Measurements from ENCODE around the gene PLCD3.

Gene PLCD3

GRCh38 chr17:45108051-45108450 lies 24.3 kb downstream of the PLCD3 start:
- no peaks in the 10 kb centered on the region; the same call in 1 of the 2 replicates for H3K36me3 ChIP-seq (ENCODE audit: insufficient read depth)
- no peak for TF ChIP-seq CTCF (conservative IDR thresholded peaks at IDR 0.05; ENCODE audit: low read depth, low read length)

GRCh38 chr17:45107293-45108010 lies 24.9 kb downstream of the PLCD3 start:
- Histone ChIP-seq H3K36me3 (ENCODE audit: insufficient read depth) (no peaks in the 10 kb centered on the region; the same call in 1 of the 2 replicates), H3K27me3 (ENCODE audit: insufficient read depth, low read depth) (no peaks in the 10 kb centered on the region), H4K20me1 (ENCODE audit: insufficient read depth) (no peaks in the 10 kb centered on the region)

More at GRCh38 chr17:45108051-45108450, 24.3 kb downstream of the PLCD3 start:
- Histone ChIP-seq H3K79me2 (ENCODE audit: insufficient read depth, low read depth) (no peaks in the 10 kb centered on the region), H3K4me1 (ENCODE audit: low read depth, poor library complexity, severe bottlenecking) (no peaks in the 10 kb centered on the region), H3K4me3 (IDR thresholded peaks at IDR 0.05; ENCODE audit: insufficient read depth, low read depth, low read length) (no peak overlapping the region), H3K9ac (no peak overlapping the region), H2AFZ (ENCODE audit: low read depth) (no peak overlapping the region), H3K27me3 (ENCODE audit: insufficient read depth, low read depth) (no peaks in the 10 kb centered on the region), H4K20me1 (ENCODE audit: insufficient read depth) (no peaks in the 10 kb centered on the region), H3K4me2 (no peak overlapping the region), H3K27ac (no peak overlapping the region)

GRCh38 chr17:45106582-45106981 lies 25.7 kb downstream of the PLCD3 start:
- H3K27ac ChIP-seq = no peak overlapping the region
- H3K4me2 ChIP-seq = no peak overlapping the region
- no peak overlapping the region for H2AFZ ChIP-seq (ENCODE audit: low read depth)
- no peaks in the 10 kb centered on the region for H3K27me3 ChIP-seq (ENCODE audit: insufficient read depth, low read depth)
- H3K79me2 ChIP-seq (ENCODE audit: insufficient read depth, low read depth) = no peaks in the 10 kb centered on the region
- H3K9ac ChIP-seq = no peak overlapping the region
- H3K36me3 ChIP-seq (ENCODE audit: insufficient read depth) = no peaks in the 10 kb centered on the region; the same call in 1 of the 2 replicates
- no peaks in the 10 kb centered on the region for H3K4me1 ChIP-seq (ENCODE audit: low read depth, poor library complexity, severe bottlenecking)
- H3K4me3 ChIP-seq (IDR thresholded peaks at IDR 0.05; ENCODE audit: insufficient read depth, low read depth, low read length) = no peak overlapping the region
- no peaks in the 10 kb centered on the region for H4K20me1 ChIP-seq (ENCODE audit: insufficient read depth)
- TF ChIP-seq CTCF (conservative IDR thresholded peaks at IDR 0.05; ENCODE audit: low read depth, low read length) = no peak

More at GRCh38 chr17:45107293-45108010, 24.9 kb downstream of the PLCD3 start:
- Histone ChIP-seq H3K9ac (no peak overlapping the region), H2AFZ (ENCODE audit: low read depth) (no peak overlapping the region), H3K4me2 (no peak overlapping the region), H3K79me2 (ENCODE audit: insufficient read depth, low read depth) (no peaks in the 10 kb centered on the region), H3K4me3 (IDR thresholded peaks at IDR 0.05; ENCODE audit: insufficient read depth, low read depth, low read length) (no peak overlapping the region), H3K27ac (no peak overlapping the region), H3K4me1 (ENCODE audit: low read depth, poor library complexity, severe bottlenecking) (no peaks in the 10 kb centered on the region)
- TF ChIP-seq CTCF (conservative IDR thresholded peaks at IDR 0.05; ENCODE audit: low read depth, low read length) = no peak

GRCh38 chr17:45106096-45106495 lies 26.2 kb downstream of the PLCD3 start:
- no peak overlapping the region for H3K27ac ChIP-seq
- H3K9ac ChIP-seq = no peak overlapping the region
- no peak overlapping the region for H3K4me3 ChIP-seq (IDR thresholded peaks at IDR 0.05; ENCODE audit: insufficient read depth, low read depth, low read length)
- no peak for TF ChIP-seq CTCF (conservative IDR thresholded peaks at IDR 0.05; ENCODE audit: low read depth, low read length)
- H2AFZ ChIP-seq (ENCODE audit: low read depth) = no peak overlapping the region
- no peak overlapping the region for H3K4me2 ChIP-seq
- H3K36me3 ChIP-seq (ENCODE audit: insufficient read depth) = no peaks in the 10 kb centered on the region; the same call in 1 of the 2 replicates
- H3K4me1 ChIP-seq (ENCODE audit: low read depth, poor library complexity, severe bottlenecking) = no peaks in the 10 kb centered on the region
- H3K27me3 ChIP-seq (ENCODE audit: insufficient read depth, low read depth) = no peaks in the 10 kb centered on the region
- no peaks in the 10 kb centered on the region for H4K20me1 ChIP-seq (ENCODE audit: insufficient read depth)
- no peaks in the 10 kb centered on the region for H3K79me2 ChIP-seq (ENCODE audit: insufficient read depth, low read depth)
